NCI-H2029 (cell line): ENCODE measurements around the gene MAP1S.

Source experiments
- DNase-seq: peaks from one replicate; lab custom pipeline; 2025; lab: John Stamatoyannopoulos, UW

MAP1S gene, protein sequence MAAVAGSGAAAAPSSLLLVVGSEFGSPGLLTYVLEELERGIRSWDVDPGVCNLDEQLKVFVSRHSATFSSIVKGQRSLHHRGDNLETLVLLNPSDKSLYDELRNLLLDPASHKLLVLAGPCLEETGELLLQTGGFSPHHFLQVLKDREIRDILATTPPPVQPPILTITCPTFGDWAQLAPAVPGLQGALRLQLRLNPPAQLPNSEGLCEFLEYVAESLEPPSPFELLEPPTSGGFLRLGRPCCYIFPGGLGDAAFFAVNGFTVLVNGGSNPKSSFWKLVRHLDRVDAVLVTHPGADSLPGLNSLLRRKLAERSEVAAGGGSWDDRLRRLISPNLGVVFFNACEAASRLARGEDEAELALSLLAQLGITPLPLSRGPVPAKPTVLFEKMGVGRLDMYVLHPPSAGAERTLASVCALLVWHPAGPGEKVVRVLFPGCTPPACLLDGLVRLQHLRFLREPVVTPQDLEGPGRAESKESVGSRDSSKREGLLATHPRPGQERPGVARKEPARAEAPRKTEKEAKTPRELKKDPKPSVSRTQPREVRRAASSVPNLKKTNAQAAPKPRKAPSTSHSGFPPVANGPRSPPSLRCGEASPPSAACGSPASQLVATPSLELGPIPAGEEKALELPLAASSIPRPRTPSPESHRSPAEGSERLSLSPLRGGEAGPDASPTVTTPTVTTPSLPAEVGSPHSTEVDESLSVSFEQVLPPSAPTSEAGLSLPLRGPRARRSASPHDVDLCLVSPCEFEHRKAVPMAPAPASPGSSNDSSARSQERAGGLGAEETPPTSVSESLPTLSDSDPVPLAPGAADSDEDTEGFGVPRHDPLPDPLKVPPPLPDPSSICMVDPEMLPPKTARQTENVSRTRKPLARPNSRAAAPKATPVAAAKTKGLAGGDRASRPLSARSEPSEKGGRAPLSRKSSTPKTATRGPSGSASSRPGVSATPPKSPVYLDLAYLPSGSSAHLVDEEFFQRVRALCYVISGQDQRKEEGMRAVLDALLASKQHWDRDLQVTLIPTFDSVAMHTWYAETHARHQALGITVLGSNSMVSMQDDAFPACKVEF

DNA sequence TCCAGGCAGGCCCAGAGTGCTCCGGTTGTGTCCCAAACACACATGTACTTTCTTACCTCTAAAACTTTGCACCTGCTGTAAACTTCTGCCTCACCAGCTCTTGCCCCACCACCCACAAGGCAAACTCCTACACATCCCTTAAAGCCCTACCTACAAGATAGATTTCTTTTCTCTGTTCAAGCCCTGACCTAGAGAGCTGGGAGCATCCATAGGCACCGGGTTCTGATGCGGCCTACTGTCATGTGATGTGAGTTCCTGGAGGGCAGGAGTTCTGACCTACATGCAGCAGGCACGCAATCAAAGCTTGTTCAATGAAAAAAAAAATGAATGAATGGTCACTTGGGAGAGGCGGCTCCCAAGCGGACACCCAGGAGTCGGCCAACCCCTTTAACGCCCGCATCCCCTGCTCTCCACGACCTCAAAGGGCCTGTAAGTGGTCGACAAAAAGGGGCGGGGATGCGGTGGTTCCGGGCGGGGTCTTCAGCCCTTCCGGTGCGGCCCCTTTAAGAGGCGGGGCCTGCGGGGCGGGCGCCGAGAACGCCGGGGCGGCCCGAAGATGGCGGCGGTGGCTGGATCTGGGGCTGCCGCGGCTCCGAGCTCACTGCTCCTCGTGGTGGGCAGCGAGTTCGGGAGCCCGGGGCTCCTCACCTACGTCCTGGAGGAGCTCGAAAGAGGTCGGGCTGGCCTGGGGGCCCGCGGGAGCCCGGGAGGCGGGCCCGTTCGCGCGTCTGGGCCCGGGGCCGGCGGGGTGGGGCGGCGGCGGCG is at the start of gene MAP1S:
MAP1S (plus strand) TSS at position 534 of the 765 bp plus-strand sequence; CDS start at position 557, 23 bp downstream.
- peak; percentile 19 for DNase-seq

DNA sequence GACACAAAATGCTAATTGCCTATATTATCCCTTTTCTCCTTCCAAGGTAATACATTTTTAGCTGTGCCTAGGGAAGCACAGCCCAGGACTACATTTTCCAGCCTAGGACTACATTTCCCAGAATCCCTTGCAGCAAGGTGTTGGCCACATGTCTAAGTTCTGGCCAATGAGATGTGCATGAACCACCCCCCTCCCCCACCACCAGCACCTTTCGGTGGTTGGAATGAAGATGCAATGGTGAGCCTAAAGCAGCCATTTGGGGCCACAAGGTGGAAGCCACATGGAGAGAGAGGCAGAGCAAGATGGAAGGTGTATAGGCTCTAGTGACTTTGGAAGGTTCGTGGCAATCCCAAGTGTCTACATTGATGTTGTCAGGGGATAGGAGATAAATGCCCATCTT is 47.4 kb upstream of the MAP1S start:
- no peak for DNase-seq

DNA sequence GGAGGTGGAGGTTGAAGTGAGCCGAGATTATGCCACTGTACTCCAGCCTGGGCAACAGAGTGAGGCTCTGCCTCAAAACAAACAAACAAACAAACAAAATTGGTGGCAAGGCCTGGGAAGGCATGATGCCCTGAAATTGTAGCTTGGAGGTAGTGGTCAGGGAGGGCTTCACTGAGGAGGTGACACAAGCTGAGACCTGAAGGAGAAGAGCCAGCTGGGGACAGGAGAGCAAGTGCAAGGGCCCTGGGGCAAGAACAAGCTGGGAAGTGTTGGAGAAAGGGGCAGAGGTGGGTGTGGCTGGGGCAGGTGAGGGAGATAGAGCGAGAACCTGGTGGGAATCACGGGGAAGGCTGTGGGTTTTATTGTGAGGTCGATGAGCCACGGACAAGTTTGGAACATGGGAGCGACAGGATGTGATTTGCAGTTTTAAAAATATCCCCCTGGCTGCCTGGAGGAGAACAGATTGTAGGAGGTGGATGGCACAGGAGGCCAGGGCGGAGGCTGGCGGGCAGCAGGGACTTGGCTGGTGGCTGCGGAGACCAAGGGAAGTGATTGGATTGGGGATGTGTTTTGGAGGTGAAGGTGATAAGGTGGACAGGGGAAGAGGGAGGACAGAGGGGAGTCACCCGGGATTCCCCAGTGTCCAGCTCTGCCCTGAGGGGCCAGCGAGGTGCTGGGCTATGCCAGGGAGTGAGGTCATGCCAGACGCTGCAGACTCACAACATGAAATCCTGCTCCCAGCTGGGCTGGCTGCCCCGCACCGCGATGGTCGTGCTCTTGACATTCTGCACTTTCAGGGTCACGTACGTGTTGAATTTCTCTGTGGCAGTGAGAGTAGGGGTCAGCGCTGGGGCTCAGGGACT is 45.1 kb upstream of the MAP1S start:
- no peak for DNase-seq

DNA sequence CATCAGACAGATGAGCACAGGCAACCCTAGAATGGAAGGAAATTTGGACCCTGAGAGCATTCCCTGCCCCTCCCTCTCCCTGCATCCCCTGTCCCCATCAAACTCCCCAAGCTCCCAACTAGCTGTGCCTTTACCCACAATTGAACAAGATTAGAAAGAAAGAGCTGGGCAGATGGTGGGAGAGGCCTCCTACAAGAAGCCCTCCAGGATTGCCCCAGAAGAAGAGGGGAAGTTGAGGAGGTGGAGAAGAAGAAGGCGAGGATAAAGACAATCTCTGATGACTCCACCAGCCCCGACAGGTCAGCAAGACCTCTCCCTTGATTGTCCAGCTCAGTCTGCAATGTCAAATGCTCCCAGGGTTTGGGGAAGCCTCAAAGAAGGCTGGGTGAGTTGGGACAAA is 43.0 kb upstream of the MAP1S start:
- no peak for DNase-seq

DNA sequence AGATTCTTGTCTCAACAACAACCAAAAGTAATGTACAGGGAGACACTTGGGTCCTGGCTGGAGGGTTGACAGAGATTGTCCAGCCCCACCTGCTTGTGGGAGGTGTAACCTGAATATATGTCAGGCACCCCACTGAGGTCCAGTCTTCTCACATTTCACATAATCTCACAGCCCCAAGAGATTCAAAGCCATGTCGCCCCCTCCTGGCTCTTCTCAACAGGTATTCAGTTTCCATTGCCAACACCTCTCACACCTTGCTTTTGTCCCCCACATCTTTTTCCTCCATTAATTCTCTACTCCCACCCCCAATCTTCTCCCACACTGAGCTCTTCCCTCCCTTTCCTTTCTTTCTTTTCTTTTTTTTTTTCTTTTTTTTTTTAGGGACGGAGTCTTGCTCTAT is 42.3 kb upstream of the MAP1S start:
- no peak for DNase-seq

DNA sequence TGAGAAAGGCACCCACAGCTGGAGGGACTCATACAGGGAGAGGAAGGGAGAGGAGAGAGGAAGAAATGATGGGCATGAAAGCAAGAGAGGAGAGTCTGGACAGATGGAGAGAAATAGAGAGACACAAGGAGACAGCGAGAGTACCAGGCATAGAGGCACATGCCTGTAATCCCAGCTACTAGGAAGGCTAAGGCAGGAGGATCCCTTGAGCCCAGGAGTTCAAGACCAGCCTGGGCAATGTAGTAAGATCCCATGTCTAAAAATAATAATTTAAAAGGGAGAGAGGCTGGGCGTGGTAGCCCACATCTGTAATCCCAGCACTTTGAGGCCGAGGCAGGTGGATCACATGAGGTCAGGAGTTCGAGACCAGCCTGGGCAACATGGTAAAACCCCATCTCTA is 40.4 kb upstream of the MAP1S start:
- DNase-seq: no peak

DNA sequence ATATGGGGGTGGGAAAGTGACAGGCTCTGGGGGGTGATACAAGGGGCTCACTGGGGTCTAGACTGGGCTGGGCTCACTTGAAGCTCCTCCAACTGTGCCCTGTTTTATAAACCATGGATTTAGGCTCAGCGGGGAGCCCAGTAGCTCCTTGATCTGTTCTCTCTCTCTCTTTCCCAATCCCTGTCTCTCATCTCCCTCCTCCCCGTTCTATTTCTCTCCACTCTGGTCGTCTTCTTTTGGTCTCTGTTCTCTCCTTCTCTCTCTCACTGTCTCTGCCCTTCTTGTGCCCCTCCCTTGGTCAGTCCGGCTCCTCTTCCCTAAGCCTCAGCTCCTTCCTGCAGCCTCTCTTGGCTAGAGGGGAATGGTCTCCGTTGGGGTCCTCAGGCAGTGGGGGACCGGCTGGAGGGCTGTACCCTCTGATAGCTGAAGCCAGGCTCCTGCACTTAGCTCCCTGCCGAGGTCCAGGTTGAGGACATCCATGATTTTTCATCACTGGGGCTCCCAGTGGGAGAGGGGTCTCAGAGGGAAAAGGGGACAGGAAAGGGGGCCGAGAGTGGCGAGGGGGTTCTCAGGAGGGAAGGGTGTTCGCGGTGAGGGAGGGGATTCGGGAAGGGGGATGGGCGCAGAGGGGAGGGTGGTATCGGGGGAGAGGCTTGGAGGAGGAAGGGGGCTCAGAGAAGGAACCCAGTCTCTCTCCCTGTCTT is 39.6 kb upstream of the MAP1S start:
- DNase-seq: no peak

DNA sequence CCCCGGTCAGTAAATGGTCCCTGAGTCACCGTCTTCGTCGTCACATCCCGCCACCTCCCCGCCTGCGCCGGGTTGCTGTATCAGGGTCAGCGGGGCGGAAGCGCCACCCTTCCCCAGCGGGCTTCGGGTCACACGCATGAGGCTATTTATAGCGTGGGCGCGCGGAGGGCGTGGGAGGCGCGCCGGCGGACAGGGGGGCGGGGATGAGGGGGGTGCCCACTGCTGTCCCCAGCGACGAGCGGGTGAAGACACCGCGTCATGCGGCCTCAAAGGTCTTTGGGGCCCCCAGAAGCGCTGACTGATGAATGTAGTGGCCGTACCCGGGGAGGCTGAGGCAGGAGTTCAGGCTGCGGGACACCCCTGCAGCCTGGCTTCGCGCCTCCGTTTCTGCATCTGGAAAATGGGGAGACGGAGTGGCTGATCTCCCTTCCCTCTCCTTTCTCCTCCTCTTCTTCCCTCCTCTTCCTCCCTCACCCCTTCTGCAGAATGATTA is 39.0 kb upstream of the MAP1S start:
- DNase-seq: no peak

DNA sequence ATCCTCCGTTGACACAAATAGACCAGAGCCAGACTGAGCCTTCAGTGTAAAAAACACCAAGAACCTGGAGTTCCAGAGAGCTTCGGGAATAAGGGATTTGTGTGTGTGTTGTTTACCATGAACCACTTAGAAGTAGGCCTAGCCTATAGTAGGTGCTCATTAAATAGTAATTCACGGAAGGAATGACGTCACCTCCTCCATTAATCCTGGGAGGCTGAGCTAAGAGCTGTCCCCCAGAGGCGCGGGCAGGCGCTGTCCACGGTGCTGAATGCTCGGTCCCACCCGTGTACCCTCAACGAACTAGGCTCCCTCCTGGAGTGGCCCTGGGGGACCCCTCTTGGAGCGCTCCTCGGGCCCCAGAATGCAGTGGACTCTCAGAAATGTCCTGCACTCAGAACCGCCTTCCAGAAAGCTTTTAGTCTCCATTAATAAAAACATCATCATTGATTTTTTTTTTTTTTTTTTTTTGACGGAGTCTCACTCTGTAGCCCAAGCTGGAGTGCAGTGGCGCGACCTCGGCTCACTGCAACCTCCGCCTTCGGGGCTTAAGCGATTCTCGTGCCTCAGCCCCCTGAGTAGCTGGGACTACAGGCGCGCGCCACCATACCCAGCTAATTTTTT is 37.7 kb upstream of the MAP1S start:
- DNase-seq: no peak

DNA sequence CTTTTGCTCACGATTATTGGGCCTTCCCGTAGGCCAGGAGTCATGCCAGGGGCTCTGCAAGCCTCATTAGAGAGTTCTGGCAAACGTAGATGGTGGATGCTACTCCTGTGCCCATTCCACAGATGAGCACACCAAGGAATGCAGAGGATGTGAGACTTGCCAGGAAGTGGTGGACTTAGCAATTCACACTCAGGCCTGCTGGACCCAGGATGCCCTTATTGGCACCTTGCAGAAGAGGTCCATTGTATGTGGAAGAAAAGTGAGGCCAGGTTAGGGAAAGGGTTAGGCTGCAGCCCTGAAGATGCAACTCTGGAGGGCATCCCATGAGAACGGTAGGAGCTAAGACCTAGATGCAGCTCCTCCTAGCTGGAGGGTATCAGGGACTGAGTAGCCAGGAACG is 37.0 kb upstream of the MAP1S start:
- DNase-seq: no peak

DNA sequence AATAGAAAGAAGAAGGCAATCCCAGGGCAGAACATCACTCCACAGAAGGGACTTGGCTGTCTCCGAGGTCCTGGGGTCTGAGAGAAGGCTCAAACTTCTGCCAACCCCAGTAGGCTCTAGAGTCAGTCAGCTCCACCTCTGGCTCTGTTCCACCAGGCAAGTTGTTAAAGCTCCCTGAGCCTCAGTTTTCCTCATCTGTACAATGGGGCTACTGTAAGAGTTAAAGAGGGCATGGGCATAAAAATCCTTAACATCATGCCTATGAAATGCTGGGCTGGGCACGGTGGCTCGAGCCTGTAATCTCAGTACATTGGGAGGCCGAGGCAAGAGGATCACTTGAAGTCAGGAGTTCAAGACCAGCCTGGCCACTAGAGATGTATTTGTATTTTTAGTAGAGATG is 36.2 kb upstream of the MAP1S start:
- no peak for DNase-seq

DNA sequence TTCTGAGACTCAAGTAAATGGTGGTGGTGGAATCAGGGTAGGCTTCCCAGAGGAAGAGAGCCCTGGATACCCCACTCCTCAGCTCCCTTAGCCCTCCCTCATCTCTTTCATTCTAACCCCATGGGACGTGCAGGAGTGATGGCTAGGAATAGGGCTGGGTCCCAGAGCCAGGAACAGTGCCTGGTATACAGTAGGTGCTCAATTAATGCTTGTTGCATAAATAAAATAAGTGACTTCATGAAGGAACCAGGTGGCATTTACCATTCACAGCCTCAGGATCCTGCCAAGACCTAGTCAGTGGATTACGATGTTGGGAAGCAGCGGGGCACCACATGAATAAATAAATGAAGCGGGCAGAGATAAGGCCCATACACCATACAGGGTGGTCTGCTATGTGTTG is 35.0 kb upstream of the MAP1S start:
- DNase-seq: no peak

DNA sequence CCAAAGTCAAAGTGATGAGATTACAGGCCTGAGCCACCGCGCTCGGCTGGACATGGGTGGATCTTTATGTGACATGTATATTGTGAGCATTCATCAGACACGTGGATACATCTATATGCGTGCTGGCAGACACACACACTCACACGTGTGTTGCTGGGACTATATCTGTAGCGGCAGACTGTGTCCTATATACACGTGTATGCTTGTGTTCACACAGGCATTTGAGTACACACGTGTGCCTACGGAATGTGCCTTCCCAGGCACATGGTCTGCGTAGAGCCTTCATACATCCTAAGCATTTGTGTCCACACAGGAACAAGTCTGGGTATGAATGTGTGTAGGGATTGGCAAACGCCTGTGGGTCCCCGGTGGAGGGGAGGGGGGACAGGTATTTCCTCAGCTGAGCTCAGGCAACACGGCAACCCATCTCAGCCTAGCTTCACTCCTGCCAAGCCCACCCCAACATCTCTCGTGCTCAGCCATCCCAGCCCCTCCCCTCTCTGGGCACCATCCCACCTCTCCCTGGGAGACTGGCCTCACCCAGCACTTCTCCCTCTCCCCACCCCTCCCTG is 33.7 kb upstream of the MAP1S start:
- DNase-seq: no peak

DNA sequence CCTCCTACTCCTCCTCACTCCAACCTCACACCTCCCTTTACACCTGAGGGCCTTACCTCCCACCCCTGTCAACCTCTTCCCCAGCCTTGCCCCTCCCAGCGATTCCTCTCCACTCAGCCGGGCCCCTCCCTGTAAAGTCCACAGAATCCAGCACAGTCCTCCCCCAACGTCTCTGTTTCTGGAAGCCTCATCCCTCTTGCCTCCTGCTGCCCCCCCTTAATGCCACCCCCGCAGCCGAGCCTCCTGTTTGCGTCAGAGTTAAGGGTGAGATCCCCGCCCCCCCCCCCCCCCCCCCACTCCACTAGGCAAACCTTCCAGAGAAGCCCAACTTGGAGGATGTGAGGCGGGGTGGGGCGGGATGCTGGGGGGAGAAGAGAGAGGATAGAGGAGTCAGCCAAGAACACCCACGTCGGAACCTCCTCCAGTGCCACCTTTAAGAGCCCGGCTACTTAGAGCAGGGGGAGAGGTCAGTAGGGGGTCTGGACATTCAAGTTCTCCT is 33.2 kb upstream of the MAP1S start:
- DNase-seq: no peak

DNA sequence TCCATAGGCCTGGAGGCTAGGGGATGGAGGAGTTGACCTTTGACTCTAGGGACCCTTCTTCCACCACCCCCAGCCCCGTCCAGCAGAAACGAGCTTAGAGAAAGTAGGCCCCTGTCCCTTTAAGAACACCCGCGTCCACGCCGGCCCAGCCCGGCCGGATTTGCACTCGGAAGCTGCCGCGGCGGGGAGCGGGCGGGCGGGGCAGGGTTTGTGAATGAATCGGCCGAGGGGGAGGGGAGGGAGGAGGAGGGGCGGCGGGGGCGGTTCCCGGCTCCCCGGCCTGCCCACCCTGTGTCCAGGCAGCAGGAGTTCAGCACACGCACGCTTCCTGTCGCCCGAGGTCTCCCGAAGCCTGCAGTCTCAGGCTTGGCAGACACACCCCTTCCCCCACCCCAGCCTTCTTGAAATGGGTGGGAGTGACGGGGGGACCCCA is 32.7 kb upstream of the MAP1S start:
- peak; percentile 30 for DNase-seq

DNA sequence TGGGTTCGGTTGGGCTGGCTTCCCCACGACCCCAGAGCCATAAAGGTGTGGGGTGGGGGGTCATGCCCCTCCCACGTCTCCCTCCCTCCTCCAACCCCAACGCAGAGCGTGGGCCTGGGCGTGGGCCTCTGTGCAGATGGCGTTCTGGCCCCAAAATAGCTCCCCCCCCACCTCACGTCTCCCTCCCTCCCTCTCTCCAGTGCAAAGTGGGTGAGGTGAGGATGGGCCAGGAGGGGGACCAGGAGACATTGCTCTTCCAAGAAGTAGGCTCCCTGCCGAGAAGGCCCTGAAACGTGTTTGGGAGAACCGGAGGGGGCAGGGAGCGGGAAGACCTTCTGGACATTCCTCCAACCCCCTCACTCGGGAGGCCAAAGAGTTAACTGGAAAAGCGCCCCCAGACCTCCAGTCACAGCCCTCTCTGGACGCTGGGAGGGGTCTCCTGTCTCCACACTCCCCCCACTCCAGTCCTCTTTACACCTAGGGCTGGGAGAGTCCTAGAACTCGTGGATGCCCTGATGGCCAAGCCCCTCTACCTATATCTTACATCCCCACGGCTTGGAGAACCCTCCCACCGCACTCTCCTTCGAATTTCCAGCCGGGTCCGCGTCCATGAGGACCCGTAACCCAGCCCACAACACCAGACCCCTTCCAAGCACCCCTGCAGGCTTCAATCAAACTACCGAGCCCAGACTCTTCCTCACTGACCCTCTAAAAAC is 32.0 kb upstream of the MAP1S start:
- no peak for DNase-seq

DNA sequence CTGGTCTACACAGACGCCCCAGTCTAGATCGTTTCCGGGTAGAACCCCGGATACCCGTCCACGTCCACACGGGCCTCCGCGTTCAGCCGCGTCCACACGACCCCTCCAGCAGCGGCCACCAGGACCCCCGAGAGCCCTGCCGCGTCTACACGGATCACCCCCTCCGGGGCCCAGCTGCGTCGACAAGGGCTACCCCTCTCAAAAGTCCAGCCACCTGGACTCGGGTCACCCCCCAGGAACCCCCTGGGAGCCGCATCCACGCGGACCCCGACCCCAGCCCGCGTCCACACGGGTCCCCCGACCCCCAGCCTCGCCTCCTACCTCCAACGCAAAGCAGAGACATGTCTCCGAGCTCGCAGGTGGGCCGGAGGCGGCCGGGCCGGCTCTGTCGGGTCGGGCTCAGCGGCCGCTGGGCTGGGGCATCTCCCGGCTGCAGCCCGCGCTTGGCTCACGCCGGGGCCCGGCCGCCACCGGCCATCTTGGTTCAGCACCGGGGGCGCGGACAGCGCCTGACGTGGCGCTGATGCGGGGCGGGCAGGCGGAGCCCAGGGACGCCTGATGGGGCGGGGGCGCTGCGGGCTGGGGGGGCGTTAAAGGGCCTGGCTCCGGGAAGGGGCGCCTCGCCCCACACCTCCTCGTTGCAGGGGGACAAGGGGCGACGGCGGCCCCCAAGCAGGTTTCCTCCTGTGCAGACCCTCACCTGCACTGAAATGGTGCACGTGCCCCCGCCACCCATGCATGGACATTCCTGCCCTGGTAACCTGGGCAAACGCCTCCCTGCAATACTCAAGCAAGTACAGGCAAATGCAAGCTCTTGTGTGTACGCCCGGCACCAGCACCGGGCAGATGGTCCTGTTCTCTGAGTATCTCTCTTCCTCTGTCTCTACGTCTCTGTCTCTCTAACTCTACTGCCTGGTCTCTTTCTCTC is 31.2 kb upstream of the MAP1S start, which contains the start of gene UNC13A:
UNC13A (minus strand) TSS at position 498 of the 928 bp plus-strand sequence; CDS start at position 343, 155 bp downstream.
- peak; percentile 31 for DNase-seq
